Measurements from ENCODE around the gene NUDT16L1.
A peak's percentile ranks its signal among the peaks of the same experiment; 100 is the strongest.

NUDT16L1 gene

GRCh38 chr16:4693296-4693955 lies at the start of gene NUDT16L1:
NUDT16L1 (plus strand) TSS chr16:4693562; CDS start chr16:4693727, 165 bp downstream.
- DNase-seq (ENCODE audit: low read depth, low spot score): peak; percentile 94

DNA sequence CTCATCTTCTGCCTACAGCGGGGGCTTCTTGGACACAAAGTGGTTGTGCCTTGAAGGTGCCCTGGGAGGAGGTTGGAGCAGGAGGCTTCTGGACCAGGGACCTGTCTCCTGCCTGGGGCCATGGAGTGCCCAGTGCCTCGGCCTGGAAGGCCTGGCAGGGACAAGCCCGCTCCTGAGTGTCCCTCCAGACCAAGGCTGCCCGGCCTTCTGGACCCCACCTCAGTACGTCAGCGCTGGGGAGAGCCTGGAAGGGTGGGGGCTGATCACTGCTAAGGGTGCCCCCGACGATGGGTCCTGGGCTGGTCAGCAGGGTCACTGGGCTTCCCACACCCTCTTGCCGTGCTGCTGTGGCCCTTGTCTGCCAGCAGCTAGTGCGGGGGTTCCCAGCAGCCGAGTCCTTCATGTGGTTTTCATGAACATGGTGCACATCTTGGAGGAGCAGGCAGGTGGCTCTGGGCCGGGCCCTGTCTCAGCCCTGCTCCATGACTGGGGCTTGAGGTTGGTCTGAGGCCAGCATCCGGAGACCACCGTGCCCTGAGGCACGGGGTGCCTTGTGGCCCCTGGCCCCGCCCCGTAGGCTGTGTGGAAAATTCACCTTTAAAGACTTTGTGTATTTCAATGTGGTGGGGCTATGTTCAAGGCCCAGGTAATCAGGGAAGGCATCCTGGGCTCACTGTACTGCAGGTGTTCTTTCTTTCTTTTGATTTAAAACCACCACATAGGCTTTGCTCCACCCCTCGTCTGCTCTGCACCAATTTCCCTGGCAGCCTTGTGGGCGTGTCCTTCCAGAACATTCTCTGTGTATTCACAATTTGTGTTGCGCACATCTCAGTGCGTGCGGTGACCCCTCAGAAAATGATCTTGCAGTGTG lies 46.4 kb upstream of the NUDT16L1 start:
- DNase-seq (ENCODE audit: low read depth, low spot score): no peak

GRCh38 chr16:4647644-4647980 lies 45.8 kb upstream of the NUDT16L1 start:
- DNase-seq (ENCODE audit: low read depth, low spot score): no peak

- no peak for DNase-seq (ENCODE audit: low read depth, low spot score)
Observed at GRCh38 chr16:4648917-4649316, 44.4 kb upstream of the NUDT16L1 start.

- DNase-seq (ENCODE audit: low read depth, low spot score): no peak
Observed at GRCh38 chr16:4649744-4650442, 43.5 kb upstream of the NUDT16L1 start.

- DNase-seq (ENCODE audit: low read depth, low spot score): peak; percentile 43
Observed at GRCh38 chr16:4650443-4651074, 42.8 kb upstream of the NUDT16L1 start.

GRCh38 chr16:4651827-4652226 lies 41.5 kb upstream of the NUDT16L1 start:
- DNase-seq (ENCODE audit: low read depth, low spot score): no peak

DNA sequence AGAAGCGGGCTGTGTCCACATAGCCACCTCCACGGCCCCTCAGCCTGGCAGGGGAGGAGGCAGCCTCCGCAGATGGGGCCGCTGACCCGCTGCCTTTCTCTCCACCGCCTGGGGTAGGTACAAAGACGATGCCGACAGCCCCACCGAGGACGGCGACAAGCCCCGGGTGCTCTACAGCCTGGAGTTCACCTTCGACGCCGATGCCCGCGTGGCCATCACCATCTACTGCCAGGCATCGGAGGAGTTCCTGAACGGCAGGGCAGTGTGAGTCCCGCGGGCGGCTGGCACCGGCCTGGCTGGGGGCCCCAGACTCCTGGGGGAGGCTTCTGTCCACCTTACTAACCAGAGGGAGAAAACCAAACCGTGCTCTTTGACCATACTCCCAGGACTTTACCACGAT lies 40.8 kb upstream of the NUDT16L1 start:
- DNase-seq (ENCODE audit: low read depth, low spot score): no peak

- DNase-seq (ENCODE audit: low read depth, low spot score): no peak
Observed at GRCh38 chr16:4654011-4654963, 39.1 kb upstream of the NUDT16L1 start.

DNA sequence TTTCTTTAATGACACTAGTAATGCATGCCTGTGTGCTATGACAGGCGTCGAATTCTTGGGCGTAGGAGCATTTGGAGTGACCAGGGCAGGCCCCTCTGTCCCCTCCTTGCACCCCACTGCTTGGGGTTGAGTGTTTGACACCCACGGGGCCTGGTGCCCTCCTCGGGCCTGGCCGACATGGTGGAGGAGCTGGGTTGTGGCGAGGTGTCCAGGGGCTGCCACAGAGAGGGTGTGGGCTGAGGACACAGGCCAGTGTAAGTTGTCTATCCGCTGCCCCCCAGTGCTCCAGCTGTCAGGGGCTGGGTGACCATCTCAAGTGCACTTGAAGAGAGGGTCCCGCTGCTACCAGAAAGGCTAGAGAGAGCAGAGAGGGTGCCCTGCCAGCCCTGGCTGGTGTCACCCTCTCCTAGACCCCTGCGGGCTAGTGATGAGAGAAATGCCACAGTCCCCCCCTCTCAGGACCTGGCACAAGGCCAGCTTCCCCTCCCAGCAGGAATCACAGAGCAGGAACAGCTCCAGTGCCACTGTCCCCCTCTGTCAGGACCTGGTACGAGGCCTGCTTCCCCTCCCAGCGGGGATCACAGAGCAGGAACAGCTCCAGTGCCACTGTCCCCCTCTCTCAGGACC lies 38.3 kb upstream of the NUDT16L1 start:
- no peak for DNase-seq (ENCODE audit: low read depth, low spot score)

DNA sequence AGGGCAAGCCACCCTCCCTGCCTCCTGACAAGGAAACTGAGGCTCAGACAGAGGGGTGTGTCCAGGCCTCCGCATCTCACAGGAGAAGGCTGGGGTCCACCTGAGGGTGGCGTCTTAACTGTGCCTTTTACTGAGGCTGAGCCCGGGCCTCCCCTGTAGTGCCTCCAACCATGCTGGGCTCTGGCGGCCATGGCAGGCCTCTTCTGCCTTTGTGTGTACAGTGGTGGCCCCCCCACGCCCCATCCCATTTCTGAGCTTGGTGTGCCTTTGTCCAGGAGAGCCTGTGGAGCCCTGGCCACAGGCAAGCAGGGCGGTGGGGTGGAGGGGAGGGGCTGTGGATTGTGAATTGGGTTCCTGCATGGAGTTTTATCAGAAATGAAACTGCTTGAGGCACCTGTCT lies 37.6 kb upstream of the NUDT16L1 start:
- DNase-seq (ENCODE audit: low read depth, low spot score): no peak

DNA sequence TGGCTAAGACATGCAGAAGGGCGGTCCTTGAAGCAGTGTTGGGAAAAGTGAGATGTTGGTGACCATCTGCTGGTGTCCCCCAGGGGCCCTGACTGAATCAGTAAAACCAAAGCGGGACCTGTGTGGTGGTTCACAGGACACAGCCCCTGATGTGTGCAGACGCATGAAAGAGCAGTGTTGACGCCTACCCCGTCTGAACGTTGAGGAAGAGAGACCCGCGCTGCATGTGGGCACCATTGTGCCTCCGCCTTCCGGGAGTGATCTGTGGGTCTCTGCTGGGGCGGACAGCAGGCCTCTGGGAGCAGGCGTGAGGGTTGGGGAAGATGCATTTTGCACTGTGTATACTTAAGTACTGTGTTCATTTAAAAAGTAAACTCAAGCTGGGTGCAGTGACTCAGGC lies 37.1 kb upstream of the NUDT16L1 start:
- DNase-seq (ENCODE audit: low read depth, low spot score): no peak

- DNase-seq (ENCODE audit: low read depth, low spot score): no peak
Observed at GRCh38 chr16:4656695-4657686, 36.4 kb upstream of the NUDT16L1 start.

- no peak for DNase-seq (ENCODE audit: low read depth, low spot score)
Observed at GRCh38 chr16:4659363-4660353, 33.7 kb upstream of the NUDT16L1 start.

DNA sequence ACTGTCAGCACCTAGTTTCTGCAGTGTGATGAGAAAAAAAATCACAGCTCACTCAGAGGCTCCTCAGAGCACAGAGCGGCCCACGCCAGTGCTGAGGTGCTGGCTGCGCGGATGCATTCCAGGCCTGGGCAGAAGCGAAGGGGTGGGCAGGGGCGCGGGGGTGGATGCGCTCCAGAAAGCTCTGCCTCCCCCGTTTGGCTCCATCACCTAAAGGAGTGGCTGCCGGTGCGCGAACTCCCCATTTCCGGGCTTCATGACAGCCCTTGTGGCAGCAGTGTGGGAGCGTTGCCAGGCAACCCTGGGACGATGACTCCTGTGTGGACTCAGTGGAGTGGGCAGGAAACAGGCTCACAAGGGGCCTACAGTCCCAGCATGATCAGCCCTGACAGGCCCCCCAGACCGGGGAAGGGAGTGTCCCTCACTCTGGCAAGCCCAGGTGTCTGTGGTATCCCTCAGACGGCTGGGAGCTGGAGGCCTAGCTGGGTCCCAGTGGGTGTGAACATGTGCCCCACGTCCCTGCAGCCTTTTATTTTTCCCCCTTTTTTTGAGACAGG lies 32.8 kb upstream of the NUDT16L1 start:
- DNase-seq (ENCODE audit: low read depth, low spot score): peak; percentile 25

DNA sequence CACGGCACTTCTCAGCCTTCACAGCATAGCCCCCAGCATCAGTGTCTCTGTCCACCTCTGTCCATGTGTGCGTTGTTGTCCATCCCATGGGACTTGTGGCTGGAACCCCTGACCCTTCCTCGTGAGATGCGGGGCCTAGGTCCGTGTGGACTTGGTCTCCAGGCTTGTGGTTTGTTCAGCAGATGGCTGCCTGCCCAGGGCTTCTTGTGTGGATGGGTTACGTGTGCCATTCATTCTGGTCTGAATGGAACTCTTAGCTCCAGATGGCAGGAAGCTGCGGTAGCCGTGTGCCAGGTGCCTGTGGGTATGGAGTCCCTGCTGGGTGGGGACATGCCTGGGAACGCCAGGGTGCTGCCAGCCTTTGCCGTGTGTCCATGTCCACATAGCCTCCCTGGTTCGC lies 31.7 kb upstream of the NUDT16L1 start:
- DNase-seq (ENCODE audit: low read depth, low spot score): no peak

GRCh38 chr16:4663465-4663776 lies 29.9 kb upstream of the NUDT16L1 start:
- DNase-seq (ENCODE audit: low read depth, low spot score): no peak

Data from activated CD4-positive, CD25-positive, alpha-beta regulatory T cell treated with anti-CD3 and anti-CD28 coated beads, Interleukin-2, amount 50 U/mL, for 16 hours (primary cell).